GM08714 (cell line): Measurements from ENCODE around the gene SLC38A9.

Experiments
- H3K4me3 ChIP-seq: fragments of 200-500 bp; sonication (Bioruptor generic); 2 replicates; pipeline ENCODE4 v1.5.1; 2014; ENCODE audit warnings: mild to moderate bottlenecking, low read length, inconsistent platforms
- ZNF274 ChIP-seq: IDR thresholded peaks from 2 replicates; pipeline ENCODE4 v1.6.1; 2012; ENCODE audit warnings: mild to moderate bottlenecking, low read depth, low read length

The SLC38A9 gene

GRCh38 chr5:55599148-55600050 lies 112.7 kb downstream of the SLC38A9 start:
- H3K4me3 ChIP-seq: no peak overlapping the region
- TF ChIP-seq ZNF274: no peak

- no peak for TF ChIP-seq ZNF274
- H3K4me3 ChIP-seq: no peak overlapping the region
Measured at GRCh38 chr5:55597014-55597981, 114.8 kb downstream of the SLC38A9 start.

- no peak for TF ChIP-seq ZNF274
- no peak overlapping the region for H3K4me3 ChIP-seq
Measured at GRCh38 chr5:55594671-55595070, 117.5 kb downstream of the SLC38A9 start.

GRCh38 chr5:55593115-55593472 lies 119.0 kb downstream of the SLC38A9 start:
- no peak overlapping the region for H3K4me3 ChIP-seq
- no peak for TF ChIP-seq ZNF274

- no peak overlapping the region for H3K4me3 ChIP-seq
- no peak for TF ChIP-seq ZNF274
Measured at GRCh38 chr5:55592388-55593114, 119.6 kb downstream of the SLC38A9 start.

GRCh38 chr5:55591686-55592085 lies 120.4 kb downstream of the SLC38A9 start:
- TF ChIP-seq ZNF274: no peak
- no peak overlapping the region for H3K4me3 ChIP-seq

DNA sequence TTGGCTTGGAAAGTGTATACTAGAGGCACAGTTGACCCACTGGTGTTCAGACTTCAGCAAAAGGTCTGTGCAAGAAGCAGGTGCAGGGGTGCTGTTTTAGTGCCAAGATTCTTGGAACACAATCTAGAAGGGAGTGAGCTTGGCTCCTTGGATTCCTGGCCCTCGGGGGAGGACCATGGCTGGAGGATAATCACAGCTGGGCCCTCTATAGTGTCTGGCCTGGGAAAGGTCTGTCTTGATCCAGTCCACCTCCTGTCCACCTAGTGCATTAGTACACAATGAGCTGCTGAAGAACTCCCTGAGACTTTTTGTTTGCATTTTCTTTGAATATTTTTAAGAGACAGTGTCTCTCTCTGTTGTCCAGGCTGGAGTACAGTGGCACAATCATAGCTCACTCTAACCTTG lies 126.9 kb downstream of the SLC38A9 start:
- TF ChIP-seq ZNF274: no peak
- no peak overlapping the region for H3K4me3 ChIP-seq

- no peak overlapping the region for H3K4me3 ChIP-seq
- no peak for TF ChIP-seq ZNF274
Measured at GRCh38 chr5:55584398-55585205, 127.5 kb downstream of the SLC38A9 start.

GRCh38 chr5:55583578-55583977 lies 128.5 kb downstream of the SLC38A9 start:
- H3K4me3 ChIP-seq: no peak overlapping the region
- no peak for TF ChIP-seq ZNF274

DNA sequence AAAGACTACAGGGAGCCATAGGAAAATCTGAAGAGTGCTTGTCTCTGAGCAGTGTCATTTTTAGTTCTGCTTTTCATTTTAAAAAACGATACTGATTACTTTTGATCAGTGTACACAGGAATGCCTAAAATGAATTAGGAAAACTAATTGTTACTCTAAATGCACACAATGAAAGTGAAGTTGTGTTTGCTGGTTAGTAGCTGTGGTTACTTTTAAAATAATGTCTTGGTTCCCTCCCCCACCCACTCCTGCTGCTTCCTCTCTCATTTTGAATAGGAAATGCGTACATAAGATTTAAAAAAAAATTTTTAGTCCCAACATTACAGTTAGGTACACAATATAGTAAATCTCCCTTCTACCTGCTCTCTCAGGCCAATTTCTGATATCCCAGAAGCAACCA lies 129.9 kb downstream of the SLC38A9 start:
- TF ChIP-seq ZNF274: no peak
- no peak overlapping the region for H3K4me3 ChIP-seq

DNA sequence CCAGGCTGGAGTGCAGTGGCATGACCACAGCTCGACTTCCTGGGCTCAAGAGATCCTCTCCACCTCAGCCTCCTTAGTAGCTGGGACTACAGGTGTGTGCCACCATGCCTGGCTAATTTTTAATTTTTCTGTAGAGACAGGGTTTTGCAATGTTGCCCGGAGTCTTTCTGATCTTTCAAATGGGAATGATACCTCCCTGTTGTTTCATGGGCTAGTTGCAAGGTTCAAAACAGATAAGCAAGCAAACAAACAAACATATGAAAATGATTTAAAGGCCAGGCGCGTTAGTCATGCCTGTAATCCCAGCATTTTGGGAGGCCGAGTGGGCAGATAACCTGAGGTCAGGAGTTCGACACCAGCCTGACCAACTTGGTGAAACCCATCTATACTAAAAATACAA lies 132.1 kb downstream of the SLC38A9 start:
- no peak overlapping the region for H3K4me3 ChIP-seq
- TF ChIP-seq ZNF274: no peak

GRCh38 chr5:55578771-55579170 lies 133.4 kb downstream of the SLC38A9 start:
- H3K4me3 ChIP-seq: no peak overlapping the region
- no peak for TF ChIP-seq ZNF274

GRCh38 chr5:55577353-55578060 lies 134.6 kb downstream of the SLC38A9 start:
- no peak for TF ChIP-seq ZNF274
- H3K4me3 ChIP-seq: no peak overlapping the region
